Mucosa of gallbladder (tissue), 1 donor: ENCODE measurements around the gene HSBP1. TPM values are rescaled to one million over a fixed set of nuclear protein-coding genes. Genes with fewer than 3 reads are reported as not detected.
A peak's percentile ranks its signal among the peaks of the same experiment; 100 is the strongest.

ENCODE experiments used
- DNase-seq: peaks from one replicate; pipeline ENCODE4 v3.0.0-alpha.2; 2020; ENCODE audit warnings: low spot score
- total RNA-seq: library from RNA; stranded (reverse); gene quantifications from one replicate; pipeline ENCODE4 v1.2.1, GENCODE V29; 2021
- donor health status: DM: no; HTN: no; CAD: no.

HSBP1 gene
- 104 TPM for total RNA-seq

DNA sequence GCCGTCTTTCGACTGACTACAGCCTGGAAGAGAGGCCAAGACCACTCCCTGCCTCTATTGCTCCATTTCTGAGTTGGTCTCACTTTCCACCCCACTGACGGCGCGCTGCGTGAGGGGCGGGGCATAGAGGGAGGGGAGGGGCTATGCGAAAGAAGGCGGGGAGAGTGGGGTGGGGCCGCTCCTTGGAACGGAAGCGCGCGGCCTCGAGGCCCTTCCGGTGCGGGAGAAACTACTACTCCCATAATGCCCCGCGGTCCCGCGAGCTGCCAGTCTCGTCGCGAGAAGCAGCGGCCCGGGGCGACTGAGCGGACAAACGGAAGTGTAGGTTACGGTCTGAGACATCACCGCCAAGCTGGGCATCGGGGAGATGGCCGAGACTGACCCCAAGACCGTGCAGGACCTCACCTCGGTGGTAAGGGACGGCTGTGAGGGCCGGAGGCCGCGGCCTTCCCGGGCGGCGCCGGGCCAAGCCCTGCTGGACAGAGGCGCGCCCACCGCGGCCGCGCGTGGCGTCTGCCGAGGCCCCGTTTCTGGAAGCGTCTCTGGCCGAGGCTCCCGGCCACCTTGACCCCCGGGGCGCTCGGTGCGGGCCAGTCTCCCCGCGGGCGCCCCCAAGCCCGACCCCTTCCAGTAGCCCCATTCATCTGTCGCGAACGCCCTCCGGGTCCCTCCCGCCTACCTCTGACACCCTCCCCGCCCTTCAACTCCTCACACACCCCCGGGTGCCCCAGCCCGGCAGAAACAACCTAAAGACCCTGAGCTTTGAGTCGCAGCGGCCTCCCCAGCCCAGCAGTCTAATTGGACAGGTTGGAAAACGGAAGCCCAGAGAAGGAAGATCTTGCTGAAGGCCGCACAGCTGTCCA, at the start of gene HSBP1:
TSS of gene HSBP1 (plus strand) at position 269 of the 863 bp plus-strand sequence. CDS start at position 368, 99 bp downstream.
- peak; percentile 96 for DNase-seq

DNA sequence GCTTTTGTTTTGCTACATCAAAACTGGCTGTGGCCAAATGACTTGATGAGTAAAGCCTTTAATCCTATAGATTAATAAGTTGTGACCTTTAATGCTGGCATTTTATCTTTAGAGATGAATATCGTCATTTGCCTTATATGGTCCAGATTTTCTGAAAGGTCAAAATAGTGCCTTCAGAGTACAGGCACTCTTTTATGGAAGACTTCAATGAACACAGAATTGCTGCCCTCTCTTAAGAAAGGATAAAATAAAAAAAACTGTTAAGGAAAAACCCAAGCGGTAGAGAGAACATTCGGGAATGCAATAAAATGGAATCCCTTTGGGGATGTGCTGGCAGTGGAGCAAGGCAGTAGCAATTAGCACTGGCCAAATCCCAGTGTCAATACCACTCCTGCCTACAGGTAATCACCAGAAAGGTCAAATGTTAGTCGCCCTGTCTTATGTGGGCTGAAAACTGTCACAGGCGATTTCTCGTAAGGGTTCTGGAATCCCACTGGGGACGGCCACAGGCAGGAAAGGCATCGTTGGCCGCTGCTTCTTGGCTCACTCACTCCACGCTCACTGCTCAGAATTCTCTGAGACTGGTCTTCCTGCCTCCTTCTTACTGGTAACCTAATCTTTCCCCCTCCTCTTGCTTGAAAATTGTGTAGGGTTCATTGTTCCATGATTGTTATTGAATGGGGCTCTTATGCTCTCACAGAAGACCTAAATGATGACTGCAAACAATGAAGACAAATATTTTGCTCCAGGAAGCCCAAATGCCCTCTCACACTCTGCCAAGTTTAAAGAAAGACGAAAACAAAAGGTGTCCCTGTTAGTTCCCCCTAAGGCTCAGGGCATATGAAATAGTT, 45.4 kb upstream of the HSBP1 start:
- no peak for DNase-seq

GRCh38 chr16:83762992-83763358, 44.8 kb upstream of the HSBP1 start:
- no peak for DNase-seq

GRCh38 chr16:83768986-83769385, 38.8 kb upstream of the HSBP1 start:
- no peak for DNase-seq

- DNase-seq, result peak; percentile 13
These were observed 38.3 kb upstream of the HSBP1 start for GRCh38 chr16:83769397-83770008.

- DNase-seq, result no peak
These were observed 36.4 kb upstream of the HSBP1 start for GRCh38 chr16:83771306-83771942.

- DNase-seq, result no peak
These were observed 35.0 kb upstream of the HSBP1 start for GRCh38 chr16:83772806-83773205.

DNA sequence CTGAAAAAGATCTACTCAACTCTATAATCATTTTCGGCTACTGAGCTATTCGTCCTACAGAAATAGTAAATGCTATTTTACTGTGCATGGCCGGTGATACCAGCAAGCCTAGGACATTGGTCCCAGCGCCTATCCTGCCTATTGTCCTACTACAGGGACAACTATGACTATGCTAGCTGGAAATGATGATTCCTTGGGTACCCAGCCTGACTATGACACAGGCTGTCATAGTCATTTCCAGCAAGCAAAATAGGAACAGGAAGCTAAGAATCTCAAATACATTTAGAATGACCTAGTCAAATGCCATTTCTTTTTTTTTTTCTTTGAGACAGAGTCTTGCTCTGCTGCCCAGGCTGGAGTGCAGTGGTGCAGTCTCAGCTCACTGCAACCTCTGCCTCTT, 33.7 kb upstream of the HSBP1 start:
- DNase-seq, result no peak

GRCh38 chr16:83776944-83777343, 30.8 kb upstream of the HSBP1 start:
- DNase-seq, result no peak

- DNase-seq, result no peak
These were observed 27.9 kb upstream of the HSBP1 start for GRCh38 chr16:83779886-83780285.

- DNase-seq, result no peak
These were observed 22.3 kb upstream of the HSBP1 start for GRCh38 chr16:83785455-83785854.

- DNase-seq, result no peak
These were observed 18.0 kb upstream of the HSBP1 start for GRCh38 chr16:83789642-83790401.

DNA sequence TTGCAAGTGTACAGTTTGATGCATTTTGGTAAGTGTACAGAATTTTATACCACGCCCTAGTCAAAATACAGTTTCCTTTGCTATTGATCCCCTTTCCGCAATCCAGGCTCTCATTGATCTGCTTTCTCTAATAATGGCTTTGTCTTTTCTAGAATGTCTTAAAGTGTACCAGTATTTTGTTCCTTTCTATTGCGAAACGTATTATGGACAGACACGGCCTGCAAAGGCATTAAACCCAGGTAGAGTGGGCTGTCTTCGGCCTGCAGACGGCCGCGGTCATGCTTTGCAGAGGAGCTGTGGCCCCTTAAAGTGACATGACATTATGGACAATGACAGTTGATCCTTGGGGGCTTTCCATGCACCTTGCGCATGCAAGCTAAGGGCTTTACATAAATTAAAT, 15.9 kb upstream of the HSBP1 start:
- no peak for DNase-seq

DNA sequence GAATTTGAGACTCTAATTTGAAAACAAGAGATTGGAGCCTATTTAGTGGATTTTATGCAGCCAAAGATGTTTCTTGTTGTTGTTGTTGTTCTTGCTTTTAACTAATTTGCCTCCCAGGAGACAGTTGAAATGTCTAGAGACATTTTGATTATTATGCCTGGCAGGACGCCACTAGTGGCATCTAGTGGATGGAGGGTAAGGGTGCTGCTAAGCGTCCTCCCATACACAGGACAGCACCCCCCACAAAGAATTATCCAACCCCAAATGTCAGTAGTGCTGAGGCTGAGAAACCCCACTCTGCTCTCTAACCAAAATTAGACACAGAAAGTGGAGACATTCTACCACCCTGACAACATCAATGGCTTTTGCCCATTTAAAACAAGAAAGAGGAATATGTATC, 15.4 kb upstream of the HSBP1 start:
- DNase-seq, result no peak

DNA sequence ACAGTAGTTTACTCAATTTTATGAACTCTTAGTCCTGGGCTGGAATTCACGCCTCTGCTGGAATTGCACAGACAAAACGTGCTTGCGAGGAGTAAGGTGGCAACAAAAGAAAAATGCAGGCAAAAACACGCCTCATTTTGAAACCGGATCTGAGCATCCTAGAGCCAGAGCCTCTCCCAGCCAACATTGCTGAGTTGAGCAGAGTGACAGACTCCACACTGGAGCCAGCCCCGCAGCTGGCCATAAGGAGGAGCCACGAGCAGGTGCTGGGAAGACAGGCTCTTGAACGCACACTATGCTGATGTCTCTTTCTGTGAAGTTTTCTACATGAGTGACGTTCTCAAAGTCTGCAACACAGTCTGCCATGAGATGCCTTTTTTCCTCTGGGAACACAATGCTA, 14.6 kb upstream of the HSBP1 start:
- no peak for DNase-seq

DNA sequence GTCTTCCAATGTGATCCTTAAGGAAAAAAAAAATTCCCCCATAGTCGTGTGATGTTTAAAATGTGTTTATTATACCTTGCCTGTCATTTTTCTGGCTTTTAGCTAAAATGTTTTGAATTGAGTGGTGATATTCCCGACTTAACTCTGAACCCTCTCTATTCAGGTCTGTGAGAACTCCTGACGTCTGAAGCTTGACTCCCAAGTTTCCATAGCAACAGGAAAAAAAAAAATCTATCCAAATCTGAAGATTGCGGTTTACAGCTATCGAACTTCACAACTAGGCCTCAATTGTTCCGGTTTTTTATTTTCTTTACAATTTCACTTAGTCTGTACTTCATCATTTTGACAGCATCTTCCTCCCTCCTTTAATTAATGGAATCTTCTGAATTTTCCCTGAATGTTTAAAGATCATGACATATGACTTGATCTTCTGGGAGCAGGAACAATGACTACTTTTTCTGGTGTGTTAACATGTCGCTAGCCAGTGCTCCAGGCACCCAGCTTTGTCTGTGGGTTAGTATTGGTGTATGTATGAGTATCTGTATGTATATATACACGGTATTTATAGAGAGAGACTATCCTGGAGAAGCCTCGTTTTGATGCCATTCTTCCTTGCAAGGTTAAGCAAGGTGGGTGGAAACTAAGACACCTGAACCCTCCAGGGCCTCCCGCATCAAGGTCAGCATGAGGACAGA, 12.8 kb upstream of the HSBP1 start:
- DNase-seq, result no peak

- no peak for DNase-seq
These were observed 10.8 kb upstream of the HSBP1 start for GRCh38 chr16:83797013-83797412.

- DNase-seq, result no peak
These were observed 8.4 kb upstream of the HSBP1 start for GRCh38 chr16:83799336-83799735.

- no peak for DNase-seq
These were observed 5.6 kb upstream of the HSBP1 start for GRCh38 chr16:83802135-83802534.

- DNase-seq, result no peak
These were observed 5.1 kb upstream of the HSBP1 start for GRCh38 chr16:83802554-83803205.
